ENCODE results near the gene TMEM258. TPM values are rescaled to one million over a fixed set of nuclear protein-coding genes. Genes with fewer than 3 reads are reported as not detected.

The TMEM258 gene
- total and polyA plus RNA-seq, 9 of the 15 experiments (the other 6 are each of a cell fraction or from before 2014, with no cell fraction given), result 97.2 to 856 (median 231) TPM

- TF ChIP-seq, protein P1, sequence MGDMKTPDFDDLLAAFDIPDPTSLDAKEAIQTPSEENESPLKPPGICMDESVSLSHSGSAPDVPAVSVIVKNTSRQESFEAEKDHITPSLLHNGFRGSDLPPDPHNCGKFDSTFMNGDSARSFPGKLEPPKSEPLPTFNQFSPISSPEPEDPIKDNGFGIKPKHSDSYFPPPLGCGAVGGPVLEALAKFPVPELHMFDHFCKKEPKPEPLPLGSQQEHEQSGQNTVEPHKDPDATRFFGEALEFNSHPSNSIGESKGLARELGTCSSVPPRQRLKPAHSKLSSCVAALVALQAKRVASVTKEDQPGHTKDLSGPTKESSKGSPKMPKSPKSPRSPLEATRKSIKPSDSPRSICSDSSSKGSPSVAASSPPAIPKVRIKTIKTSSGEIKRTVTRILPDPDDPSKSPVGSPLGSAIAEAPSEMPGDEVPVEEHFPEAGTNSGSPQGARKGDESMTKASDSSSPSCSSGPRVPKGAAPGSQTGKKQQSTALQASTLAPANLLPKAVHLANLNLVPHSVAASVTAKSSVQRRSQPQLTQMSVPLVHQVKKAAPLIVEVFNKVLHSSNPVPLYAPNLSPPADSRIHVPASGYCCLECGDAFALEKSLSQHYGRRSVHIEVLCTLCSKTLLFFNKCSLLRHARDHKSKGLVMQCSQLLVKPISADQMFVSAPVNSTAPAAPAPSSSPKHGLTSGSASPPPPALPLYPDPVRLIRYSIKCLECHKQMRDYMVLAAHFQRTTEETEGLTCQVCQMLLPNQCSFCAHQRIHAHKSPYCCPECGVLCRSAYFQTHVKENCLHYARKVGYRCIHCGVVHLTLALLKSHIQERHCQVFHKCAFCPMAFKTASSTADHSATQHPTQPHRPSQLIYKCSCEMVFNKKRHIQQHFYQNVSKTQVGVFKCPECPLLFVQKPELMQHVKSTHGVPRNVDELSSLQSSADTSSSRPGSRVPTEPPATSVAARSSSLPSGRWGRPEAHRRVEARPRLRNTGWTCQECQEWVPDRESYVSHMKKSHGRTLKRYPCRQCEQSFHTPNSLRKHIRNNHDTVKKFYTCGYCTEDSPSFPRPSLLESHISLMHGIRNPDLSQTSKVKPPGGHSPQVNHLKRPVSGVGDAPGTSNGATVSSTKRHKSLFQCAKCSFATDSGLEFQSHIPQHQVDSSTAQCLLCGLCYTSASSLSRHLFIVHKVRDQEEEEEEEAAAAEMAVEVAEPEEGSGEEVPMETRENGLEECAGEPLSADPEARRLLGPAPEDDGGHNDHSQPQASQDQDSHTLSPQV (IDR thresholded peaks at IDR 0.05), result peak; percentile 99
- TF ChIP-seq NCOA2 (IDR thresholded peaks at IDR 0.05; ENCODE audit: partially characterized antibody in 2 of 2) (peak in 1 of 2 experiments; percentile 75), STAT5A (IDR thresholded peaks at IDR 0.05; ENCODE audit: borderline replicate concordance, low read length) (peak; percentile 78), ZNF76 (CRISPR knock-in tag; IDR thresholded peaks at IDR 0.05; ENCODE audit: borderline replicate concordance) (no peak), SMARCC2 (IDR thresholded peaks at IDR 0.05; ENCODE audit: low read depth) (peak; percentile 80; the same call in 1 of the 2 replicates), OTX1 (CRISPR knock-in tag; IDR thresholded peaks at IDR 0.05) (peak; percentile 14; the same call in 1 of the 2 replicates), CCAR2 (IDR thresholded peaks at IDR 0.05; ENCODE audit: low read depth, low read length) (no peak), RUNX1 (IDR thresholded peaks at IDR 0.05; ENCODE audit: low read depth) (peak; percentile 67; the same call in 1 of the 2 replicates), GATAD2A (IDR thresholded peaks at IDR 0.05) (peak; percentile 80; the same call in 1 of the 2 replicates), TOE1 (IDR thresholded peaks at IDR 0.05; ENCODE audit: borderline replicate concordance) (peak; percentile 66; the same call in 1 of the 2 replicates), TOE1 (CRISPR knock-in tag; IDR thresholded peaks at IDR 0.05; ENCODE audit: borderline replicate concordance, low read depth) (no peak), DNMT1 (IDR thresholded peaks at IDR 0.05) (no peak), L3MBTL2 (IDR thresholded peaks at IDR 0.05) (peak; percentile 67; the same call in 1 of the 2 replicates), ZNF41 (CRISPR knock-in tag; conservative IDR thresholded peaks at IDR 0.05) (0 out of 2 replicates have a peak, but pooled peaks have one; percentile 8), SMARCA4 (IDR thresholded peaks at IDR 0.05) (peak; percentile 94), CREB1 (IDR thresholded peaks at IDR 0.05) (0 out of 2 replicates have a peak, but pooled peaks have one; percentile 31), CREB1 (CRISPR knock-in tag; IDR thresholded peaks at IDR 0.05) (no peak), TAF1 (IDR thresholded peaks at IDR 0.05; ENCODE audit: control insufficient read depth, extremely low read depth, insufficient read depth, low read length, severe bottlenecking) (peak; percentile 45), ARID1B (IDR thresholded peaks at IDR 0.05) (peak; percentile 95), HDAC3 (IDR thresholded peaks at IDR 0.05; ENCODE audit: borderline replicate concordance, partially characterized antibody) (peak; percentile 90)
- TF ChIP-seq, protein P2, sequence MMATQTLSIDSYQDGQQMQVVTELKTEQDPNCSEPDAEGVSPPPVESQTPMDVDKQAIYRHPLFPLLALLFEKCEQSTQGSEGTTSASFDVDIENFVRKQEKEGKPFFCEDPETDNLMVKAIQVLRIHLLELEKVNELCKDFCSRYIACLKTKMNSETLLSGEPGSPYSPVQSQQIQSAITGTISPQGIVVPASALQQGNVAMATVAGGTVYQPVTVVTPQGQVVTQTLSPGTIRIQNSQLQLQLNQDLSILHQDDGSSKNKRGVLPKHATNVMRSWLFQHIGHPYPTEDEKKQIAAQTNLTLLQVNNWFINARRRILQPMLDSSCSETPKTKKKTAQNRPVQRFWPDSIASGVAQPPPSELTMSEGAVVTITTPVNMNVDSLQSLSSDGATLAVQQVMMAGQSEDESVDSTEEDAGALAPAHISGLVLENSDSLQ (IDR thresholded peaks at IDR 0.05), result peak; percentile 86
- TF ChIP-seq, protein P3, sequence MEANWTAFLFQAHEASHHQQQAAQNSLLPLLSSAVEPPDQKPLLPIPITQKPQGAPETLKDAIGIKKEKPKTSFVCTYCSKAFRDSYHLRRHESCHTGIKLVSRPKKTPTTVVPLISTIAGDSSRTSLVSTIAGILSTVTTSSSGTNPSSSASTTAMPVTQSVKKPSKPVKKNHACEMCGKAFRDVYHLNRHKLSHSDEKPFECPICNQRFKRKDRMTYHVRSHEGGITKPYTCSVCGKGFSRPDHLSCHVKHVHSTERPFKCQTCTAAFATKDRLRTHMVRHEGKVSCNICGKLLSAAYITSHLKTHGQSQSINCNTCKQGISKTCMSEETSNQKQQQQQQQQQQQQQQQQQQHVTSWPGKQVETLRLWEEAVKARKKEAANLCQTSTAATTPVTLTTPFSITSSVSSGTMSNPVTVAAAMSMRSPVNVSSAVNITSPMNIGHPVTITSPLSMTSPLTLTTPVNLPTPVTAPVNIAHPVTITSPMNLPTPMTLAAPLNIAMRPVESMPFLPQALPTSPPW (CRISPR knock-in tag; IDR thresholded peaks at IDR 0.05), result peak; percentile 75
Measured at GRCh38 chr11:61841636-61842527, 49.5 kb upstream of the TMEM258 start (continued).

All from K562 (cell line).